Measurements from ENCODE around the gene CST9. TPM values are rescaled to one million over a fixed set of nuclear protein-coding genes. Genes with fewer than 3 reads are reported as not detected.

The CST9 gene
- total and polyA plus RNA-seq, 2 of the 8 experiments (the other 6 are each of a cell fraction or from before 2014, with no cell fraction given), result 0.05 to 0.19 TPM

DNA sequence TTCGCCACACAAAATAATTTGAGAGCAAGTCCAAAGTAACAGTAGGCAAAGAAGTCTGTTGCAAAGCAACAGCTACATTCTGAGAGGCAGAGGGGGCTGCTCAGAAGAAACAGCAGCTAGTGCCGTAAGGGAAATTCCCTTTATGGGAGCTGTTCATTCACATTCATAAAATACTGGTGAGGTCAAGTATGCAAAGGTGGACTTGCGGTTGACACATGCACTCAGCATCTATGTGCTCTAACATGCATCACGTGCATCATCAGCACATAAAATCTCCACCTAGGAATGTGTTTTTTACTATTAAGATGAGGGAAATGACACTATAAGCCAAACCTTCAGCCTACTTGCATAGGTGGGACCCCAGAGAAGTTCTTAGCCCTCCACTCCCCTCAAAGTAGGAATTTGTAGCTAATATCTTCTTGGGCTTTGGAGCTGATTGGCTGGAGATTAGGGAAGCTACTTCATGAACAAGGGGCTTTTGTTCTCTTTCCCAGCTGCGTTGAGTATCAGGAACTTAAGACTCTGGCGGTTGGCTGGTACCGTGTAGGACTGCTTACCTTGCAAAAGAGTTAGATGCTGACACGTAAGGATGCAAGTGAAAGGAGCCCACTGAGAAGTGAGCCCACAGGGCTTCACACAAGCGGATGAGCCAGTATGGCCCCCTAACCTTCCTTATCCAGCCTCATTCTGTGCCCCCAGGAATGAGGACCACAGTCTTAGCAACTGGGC lies 19.7 kb upstream of the CST9 start (continued):
- no peak for TF ChIP-seq TEAD4 (IDR thresholded peaks at IDR 0.05; ENCODE audit: low read depth, low read length)
